Measurements from ENCODE around the gene C1D.
"Not testable (repeated sequence)": the region's sequence is repeated elsewhere in the genome, so short reads cannot be mapped to it uniquely, and the experiment has no call there.

Gene C1D, protein sequence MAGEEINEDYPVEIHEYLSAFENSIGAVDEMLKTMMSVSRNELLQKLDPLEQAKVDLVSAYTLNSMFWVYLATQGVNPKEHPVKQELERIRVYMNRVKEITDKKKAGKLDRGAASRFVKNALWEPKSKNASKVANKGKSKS

GRCh38 chr2:68062680-68063387 lies at the start of gene C1D:
Gene C1D, minus strand, starts transcription at chr2:68063004. Its CDS starts 15,694 bp downstream, at chr2:68047310.
- peak; percentile 92 for DNase-seq (ENCODE audit: low spot score)

GRCh38 chr2:68110102-68110501 lies 47.3 kb upstream of the C1D start:
- DNase-seq (ENCODE audit: low spot score): peak; percentile 59

- DNase-seq (ENCODE audit: low spot score): no peak
Observed at GRCh38 chr2:68108120-68108519, 45.3 kb upstream of the C1D start.

DNA sequence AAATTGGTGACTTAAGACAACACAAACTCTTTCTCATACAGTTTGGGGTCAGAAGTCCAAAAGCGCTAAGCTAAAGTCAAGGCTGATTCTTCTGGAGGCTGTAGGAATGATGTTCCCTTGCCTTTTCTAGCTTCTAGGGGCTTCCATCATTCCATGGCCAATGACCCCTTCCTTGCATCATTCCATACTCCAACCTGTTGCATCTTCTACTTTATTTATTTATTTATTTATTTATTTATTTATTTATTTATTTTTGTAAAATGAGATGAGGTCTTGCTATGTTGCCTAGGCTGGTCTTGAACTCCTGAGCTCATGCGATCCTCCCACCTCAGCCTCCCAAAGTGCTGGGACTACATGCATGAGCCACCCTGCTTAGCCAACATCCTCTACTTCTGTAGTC lies 44.7 kb upstream of the C1D start:
- no peak for DNase-seq (ENCODE audit: low spot score)

DNA sequence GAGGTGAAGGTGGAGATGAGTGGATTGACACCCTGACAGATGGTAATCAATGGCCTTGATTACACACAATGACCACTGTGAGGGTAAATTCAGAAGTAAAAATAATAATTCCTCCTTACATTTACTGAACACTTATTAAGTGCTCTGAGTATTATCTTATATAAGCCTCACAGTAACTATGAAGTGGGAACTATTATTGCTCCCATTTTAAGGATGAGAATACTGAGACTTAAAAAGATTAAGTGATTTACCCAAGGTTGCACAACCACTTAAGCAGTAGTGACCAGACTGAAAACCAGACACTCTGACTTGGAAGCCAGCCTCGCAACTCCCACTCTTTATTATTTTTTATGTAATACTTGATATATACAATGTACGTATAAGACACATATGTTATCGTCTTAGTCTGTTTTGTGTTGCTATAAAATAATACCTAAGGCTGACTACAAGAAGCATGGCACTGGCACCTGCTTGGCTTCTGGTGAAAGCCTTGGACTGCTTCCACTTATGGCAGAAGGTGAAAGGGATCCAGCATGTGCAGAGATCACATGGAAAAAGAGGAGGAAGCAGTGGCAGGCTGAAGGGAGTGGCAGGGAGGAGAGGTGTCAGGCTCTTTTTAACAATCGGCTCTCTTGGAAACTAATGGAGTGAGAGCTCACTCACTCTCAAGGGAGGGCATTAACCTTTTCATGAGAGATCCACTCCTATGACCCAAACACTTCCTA lies 41.5 kb upstream of the C1D start:
- DNase-seq (ENCODE audit: low spot score): no peak

DNA sequence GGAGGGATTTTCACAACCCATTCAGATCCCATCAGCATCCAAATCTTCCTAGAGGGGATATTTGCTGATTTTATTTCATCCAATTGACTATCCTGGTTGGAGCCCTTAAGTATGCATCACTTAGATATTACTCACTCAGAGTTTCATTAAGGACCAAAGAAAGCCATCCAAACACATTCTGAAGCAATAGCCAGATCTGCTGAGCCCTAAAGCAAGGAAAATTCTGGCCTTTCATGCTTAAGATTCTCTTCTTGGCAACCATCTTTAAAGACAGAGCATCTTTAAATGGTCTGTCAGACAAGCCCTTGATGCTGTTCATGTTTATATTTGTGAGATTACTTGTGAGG lies 40.9 kb upstream of the C1D start:
- no peak for DNase-seq (ENCODE audit: low spot score)

DNA sequence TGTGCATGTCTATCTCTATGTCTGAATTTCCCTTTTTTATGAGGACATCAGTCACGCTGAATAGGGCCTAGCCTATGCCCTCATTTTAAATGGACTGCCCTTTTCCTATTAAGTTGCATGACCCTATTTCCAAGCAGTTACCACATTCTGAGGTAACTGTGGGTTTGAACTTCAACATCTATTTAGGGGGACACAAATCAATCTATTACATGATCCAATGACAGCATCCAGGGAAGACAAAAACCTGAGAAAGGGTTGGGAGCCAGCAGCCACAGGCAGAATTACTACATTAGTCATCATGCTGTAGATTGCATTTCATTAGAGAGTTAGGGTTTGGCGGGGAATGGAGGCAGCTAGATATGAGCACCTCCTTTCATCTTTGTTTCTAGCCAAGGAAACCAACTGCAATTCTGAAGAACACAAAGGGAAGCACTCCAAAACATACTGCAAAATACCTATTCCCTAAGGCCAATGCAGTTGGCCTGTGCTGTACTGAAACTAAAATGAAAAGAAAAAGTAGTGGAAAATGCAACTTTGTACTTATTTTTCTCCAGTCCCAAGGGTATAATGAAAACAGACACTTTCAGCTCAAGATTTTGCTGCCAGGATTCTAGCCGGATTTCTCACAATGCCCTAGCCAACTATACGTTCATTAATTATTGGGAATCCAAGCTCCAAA lies 40.4 kb upstream of the C1D start:
- DNase-seq (ENCODE audit: low spot score): no peak

GRCh38 chr2:68100189-68100588 lies 37.4 kb upstream of the C1D start:
- no peak for DNase-seq (ENCODE audit: low spot score)

- no peak for DNase-seq (ENCODE audit: low spot score)
Observed at GRCh38 chr2:68099260-68099659, 36.5 kb upstream of the C1D start.

DNA sequence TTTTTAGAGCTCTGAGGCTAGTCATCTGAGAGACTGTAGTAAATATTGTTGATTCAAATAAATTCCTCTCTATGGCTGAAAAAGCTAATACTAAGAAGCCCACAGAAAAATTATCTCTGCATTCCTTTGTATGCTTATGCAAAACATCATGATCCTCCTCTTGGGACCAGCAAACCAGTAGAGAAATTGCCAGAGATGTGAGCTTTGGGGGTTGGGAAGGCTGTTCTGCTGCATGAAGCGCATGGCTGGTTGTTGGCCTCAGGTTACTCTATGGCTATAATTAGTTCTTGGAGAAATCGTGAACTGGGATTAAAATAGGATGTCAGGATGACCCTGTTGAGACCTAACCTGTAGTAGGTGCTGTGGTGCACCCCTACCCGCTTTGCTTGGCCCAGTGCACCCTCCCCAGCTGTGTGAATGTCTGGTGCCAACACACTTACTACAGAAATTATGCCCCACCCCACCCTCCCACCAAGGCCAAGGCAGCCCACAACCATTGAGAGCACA lies 35.5 kb upstream of the C1D start:
- DNase-seq (ENCODE audit: low spot score): no peak

- DNase-seq (ENCODE audit: low spot score): no peak
Observed at GRCh38 chr2:68094111-68094510, 31.3 kb upstream of the C1D start.

- no peak for DNase-seq (ENCODE audit: low spot score)
Observed at GRCh38 chr2:68093634-68094033, 30.8 kb upstream of the C1D start.

- no peak for DNase-seq (ENCODE audit: low spot score)
Observed at GRCh38 chr2:68091439-68092034, 28.7 kb upstream of the C1D start.

GRCh38 chr2:68089961-68090360 lies 27.2 kb upstream of the C1D start:
- DNase-seq (ENCODE audit: low spot score): no peak

DNA sequence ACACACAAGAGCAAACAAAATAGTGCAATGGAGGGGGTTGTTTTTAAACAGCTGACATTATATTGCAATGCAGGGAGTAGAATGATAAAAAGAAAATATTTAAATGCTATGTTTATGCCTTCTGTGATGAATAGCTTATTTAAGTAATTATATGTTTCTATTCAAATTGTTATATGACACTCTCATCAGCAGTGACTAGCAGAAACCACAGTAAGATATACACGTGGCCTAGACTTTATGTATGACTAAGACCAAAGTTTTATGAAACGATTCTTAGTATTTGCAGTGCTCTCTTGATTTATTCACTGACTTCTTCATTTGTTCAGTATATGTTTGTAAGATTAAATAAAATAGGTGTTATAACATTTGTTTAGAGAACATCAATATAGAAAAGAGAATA lies 26.1 kb upstream of the C1D start:
- no peak for DNase-seq (ENCODE audit: low spot score)

- DNase-seq (ENCODE audit: low spot score): no peak
Observed at GRCh38 chr2:68086166-68086565, 23.4 kb upstream of the C1D start.

- no peak for DNase-seq (ENCODE audit: low spot score)
Observed at GRCh38 chr2:68083346-68083745, 20.5 kb upstream of the C1D start.

DNA sequence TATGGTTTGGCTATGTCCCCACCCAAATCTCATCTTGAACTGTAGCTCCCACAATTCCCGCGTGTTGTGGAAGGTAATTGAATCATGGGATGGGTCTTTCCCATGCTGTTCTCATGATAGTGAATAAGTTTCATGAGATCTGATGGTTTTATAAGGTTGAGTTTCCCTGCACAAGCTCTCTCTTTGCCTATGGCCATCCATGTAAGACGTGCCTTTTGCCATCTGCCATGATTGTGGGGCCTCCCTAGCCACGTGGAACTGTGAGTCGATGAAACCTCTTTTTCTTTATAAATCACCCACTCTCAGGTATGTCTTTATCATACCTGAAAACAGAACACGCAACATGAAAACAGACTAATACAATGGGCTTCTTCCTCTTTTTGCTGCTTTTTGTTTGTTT lies 11.2 kb upstream of the C1D start:
- DNase-seq (ENCODE audit: low spot score): no peak

GRCh38 chr2:68063797-68064646 lies 1.2 kb upstream of the C1D start:
- not testable (repeated sequence) for DNase-seq (ENCODE audit: low spot score)

DNA sequence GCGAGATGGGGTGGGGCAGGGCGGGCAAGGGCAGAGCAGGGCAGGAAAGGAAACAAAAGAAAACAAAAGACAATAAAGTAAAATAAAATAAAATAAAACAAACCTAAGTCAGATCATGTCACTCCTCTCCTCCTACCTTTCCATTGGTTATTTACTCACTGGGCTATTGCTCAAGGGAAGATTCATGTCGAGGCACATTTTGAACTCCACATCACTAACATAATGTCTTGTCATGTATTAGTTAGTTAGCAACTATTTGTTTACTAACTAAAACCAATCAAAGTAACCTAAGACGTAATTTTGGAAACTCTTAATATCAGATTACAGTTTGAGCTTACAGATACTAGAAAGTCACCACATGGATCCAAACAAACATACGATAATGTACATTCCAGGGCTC lies 2.2 kb downstream of the C1D start:
- DNase-seq (ENCODE audit: low spot score): no peak

DNA sequence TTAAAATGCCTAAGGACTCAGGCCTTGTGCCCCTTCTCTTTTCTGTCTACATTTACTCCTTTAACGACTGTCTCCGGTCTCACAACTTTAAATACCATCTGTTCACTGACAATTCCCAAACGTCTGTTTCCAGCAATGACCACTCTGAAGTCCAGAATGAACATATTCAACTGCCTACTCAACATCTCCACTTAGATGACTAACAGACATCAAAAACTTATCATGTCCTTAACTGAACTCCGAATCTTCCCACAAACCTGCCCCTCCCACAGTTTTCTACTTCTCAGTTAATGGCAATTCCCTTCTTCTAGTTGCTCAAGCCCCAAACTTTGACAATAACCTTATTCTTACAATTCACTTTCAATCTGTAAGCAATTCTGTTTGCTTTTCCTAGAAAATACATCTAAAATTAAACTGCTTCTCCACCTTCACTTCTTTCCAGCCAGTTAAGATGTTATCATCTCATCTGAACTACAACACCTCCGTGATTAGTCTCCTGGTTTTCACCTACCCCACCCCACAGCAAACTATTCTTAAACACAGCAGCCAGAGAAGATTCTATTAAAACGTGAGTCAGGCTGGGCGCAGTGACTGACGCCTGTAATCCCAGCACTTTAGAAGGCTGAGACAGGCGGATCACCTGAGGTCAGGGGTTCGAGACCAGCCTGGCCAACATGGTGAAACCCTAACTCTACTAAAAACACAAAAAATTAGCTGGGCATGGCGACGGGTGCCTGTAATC lies 2.8 kb downstream of the C1D start:
- DNase-seq (ENCODE audit: low spot score): no peak
